NOMO-1 (cell line): ENCODE results near the gene SUMO1.
A peak's percentile ranks its signal among the peaks of the same experiment; 100 is the strongest.

Experiments used
- DNase-seq, 2 experiments: peaks; one replicate each; lab custom pipeline; 2025; ENCODE audit not compliant: unreplicated experiment in 2 of 2; lab: John Stamatoyannopoulos, UW

Gene SUMO1

GRCh38 chr2:202201220-202202160, 36.9 kb downstream of the SUMO1 start:
- DNase-seq, result no peak

- DNase-seq, result peak; percentile 25 to 41
Measured at GRCh38 chr2:202196727-202197126, 41.7 kb downstream of the SUMO1 start.

DNA sequence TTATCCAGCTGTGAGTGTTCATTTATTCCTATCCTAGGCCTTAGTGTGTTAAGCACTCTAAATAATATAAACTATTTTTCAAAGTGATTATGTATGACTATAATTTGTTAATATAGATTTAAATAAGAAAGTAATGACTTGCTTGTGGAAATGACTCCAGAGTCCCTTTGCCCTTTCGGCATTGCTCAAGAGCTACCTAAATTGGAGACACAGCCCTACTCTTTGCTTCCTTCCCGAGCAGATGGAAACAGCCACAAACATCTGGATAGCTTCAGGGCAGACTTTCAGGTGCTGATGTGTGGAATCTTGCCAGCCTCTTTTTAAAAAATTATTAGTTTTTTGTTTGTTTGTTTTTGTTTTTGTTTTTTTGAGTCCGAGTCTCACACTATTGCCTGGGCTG, 44.0 kb downstream of the SUMO1 start:
- DNase-seq, result no peak

DNA sequence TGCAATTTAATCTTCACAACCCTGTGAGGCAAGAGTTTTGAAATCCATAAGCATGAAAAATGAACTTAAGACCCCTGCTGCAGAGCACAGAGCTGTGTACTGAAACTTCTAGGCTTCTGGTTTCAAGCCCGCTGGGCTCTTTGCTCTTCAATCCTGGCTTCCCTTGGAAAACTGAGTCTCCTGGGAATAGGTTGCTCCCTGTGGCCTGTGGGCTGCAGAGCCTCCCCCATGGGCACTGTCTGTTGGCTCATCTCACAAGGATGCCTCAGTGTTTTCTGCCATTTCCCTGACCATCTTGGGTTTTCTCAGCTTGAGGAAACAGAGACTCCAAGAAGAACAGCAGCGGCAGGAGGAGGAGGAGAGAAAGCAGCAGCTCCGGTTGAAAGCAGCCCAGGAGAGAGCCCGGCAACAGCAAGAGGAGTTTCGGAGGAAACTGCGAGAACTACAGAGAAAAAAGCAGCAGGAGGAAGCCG, 44.5 kb downstream of the SUMO1 start:
- no peak for DNase-seq

DNA sequence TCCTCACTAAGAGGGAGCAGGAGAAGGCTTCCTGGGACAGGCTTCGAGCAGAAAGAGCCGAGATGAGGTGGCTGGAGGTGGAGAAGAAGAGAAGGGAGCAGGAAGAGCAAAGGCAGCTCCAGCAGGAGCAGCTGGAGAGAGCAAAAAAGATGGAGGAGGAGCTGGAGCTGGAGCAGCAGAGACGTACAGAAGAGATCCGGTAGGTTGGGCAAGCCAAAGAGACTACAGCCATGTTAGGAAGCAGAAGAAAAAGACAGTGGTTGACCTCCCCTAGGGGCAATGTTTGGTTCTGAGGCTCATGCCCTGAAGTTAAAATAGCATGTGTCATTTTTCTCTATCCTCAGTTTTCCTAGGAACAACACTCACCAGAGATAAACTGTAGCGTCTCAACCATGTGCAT, 45.1 kb downstream of the SUMO1 start:
- DNase-seq, result no peak

GRCh38 chr2:202187570-202187969, 50.8 kb downstream of the SUMO1 start:
- no peak for DNase-seq

- DNase-seq, result no peak
Measured at GRCh38 chr2:202186641-202187202, 51.7 kb downstream of the SUMO1 start.

DNA sequence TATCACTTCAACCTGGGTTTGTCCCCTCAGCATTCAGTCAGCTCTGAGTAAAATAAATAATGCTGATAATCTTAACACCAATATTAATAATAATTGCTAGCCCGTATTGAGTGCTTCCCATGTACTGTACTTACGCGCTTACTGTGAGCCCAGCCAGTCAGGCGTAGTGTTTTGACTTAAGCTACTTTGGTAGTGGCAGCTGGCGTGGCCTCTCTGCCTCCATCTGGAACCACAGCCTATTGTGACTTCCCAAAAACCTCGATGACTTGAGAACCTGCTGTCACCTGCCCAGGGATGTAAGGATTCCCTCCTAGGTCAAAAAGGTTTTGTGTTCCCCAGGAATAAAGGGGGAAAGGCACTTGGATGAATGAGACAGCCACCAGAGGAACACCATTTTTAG, 53.2 kb downstream of the SUMO1 start:
- no peak for DNase-seq

DNA sequence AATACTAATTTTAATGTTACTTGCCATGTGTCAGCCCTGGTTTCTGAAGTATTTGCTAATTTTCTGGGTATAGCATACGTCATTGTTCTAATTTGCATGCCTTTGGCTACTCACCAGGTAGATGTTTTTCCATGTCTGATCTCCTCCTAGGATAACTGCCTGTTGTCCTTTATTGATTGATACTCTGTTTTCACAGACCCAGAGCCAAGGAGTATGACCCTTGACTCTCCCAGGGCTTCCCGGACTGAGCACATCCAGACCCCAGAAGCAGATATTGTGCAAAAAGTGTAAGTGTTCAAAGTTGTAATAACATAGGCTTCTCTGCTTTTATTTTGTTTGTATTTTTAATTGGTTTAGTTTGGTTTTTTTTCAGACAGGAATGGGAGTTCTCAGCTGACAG, 53.8 kb downstream of the SUMO1 start:
- no peak for DNase-seq

- peak; percentile 33 to 48 for DNase-seq
Measured at GRCh38 chr2:202178346-202178958, 59.9 kb downstream of the SUMO1 start.

- no peak for DNase-seq
Measured at GRCh38 chr2:202172439-202173211, 65.8 kb downstream of the SUMO1 start.

GRCh38 chr2:202171241-202171825, 67.1 kb downstream of the SUMO1 start:
- no peak for DNase-seq

- no peak for DNase-seq
Measured at GRCh38 chr2:202169832-202170424, 68.5 kb downstream of the SUMO1 start.

DNA sequence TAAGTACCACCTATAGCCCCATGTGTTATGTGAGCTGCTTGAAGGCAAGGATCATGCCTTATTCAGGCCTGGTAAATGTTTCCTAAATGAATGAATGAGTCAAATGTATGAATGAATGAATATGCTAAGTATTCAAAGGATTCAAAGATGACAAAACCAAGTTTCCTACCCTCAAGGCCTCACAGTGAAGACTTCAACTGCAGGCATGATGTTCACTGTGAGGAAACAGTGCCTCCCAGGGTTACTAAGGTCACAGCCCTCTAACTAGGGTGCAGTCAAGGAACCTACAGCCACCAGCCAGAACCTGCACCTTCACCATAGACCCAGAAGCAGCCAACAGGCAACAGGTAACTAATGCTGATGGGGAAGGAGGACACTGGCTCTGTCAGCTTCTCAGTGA, 69.3 kb downstream of the SUMO1 start:
- DNase-seq, result no peak

DNA sequence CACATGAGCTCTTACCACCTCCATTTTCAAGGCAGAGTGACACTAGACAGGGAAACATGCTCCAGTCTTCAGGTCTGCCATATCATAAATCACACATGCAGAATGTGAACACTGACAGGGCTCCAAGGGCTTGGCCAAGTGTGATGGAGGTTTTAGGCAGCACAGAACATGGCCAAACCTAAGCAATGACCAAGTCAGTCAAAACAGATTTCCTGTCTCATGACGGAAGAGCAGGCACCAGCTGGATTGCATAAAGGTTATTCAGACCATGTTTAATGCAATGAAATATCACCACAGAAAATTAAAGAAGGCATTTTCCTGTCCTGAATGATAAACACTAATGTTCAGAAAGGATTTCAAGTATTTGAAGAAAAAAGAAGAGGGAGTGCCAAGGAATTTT, 72.5 kb downstream of the SUMO1 start:
- DNase-seq, result no peak

DNA sequence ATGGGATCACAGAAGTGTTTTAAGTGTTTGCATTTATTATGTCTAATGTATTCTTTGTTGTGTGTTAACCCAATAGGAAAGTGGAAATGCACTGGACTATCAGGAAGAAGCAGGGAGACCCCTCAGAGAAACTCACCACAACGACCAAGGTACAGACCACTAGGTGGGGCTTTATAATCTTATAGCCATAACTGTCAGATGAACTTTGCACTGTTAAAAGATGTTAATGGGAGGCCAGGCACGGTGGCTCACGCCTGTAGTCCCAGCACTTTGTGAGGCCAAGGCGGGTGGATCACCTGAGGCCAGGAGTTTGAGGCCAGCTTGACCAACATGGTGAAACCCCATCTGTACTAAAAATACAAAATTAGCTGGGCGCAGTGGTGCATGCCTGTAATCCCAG, 73.2 kb downstream of the SUMO1 start:
- no peak for DNase-seq

DNA sequence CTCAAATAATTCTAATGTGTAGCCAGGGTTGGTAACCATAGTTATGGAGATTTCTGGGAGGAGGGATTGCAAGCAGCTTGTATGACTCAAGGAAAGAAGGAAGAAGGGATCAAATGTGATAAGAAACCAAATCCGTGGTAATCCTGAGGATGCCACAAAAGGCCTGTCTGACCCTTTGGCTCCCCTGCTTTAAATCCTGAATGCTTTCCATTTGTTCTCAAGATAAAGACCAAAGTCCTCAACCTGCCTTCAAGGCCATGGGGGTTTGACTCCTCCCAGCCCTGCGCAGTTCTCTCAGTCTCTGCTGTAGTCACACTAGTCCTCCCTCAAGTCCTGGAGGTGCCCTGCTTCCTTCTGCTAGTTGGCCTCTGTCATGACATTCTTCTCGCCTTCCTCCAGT, 74.0 kb downstream of the SUMO1 start:
- no peak for DNase-seq

- peak in 1 of 2 experiments; percentile 56 for DNase-seq
Measured at GRCh38 chr2:202161151-202161835, 77.1 kb downstream of the SUMO1 start.

- DNase-seq, result no peak
Measured at GRCh38 chr2:202158796-202159195, 79.6 kb downstream of the SUMO1 start.
